GM19397 (cell line): ENCODE results near the gene FMN1.
"Not testable (repeated sequence)": the region's sequence is repeated elsewhere in the genome, so short reads cannot be mapped to it uniquely, and the experiment has no call there.

Source experiments
- ATAC-seq: cut with Tn5 transposase; IDR thresholded peaks from one replicate; pipeline ENCODE4 v1.9.1; 2021; ENCODE audit warnings: mild to moderate bottlenecking, moderate library complexity; ENCODE audit not compliant: unreplicated experiment

The FMN1 gene

GRCh38 chr15:32867313-32867626 is 327.2 kb downstream of the FMN1 start:
- ATAC-seq: no peak

GRCh38 chr15:32866454-32867312 is 327.8 kb downstream of the FMN1 start:
- no peak for ATAC-seq

GRCh38 chr15:32864841-32865240 is 329.7 kb downstream of the FMN1 start:
- ATAC-seq: no peak

- ATAC-seq: no peak
Observed at GRCh38 chr15:32864051-32864450, 330.5 kb downstream of the FMN1 start.

GRCh38 chr15:32861761-32862160 is 332.8 kb downstream of the FMN1 start:
- no peak for ATAC-seq

GRCh38 chr15:32861174-32861573 is 333.3 kb downstream of the FMN1 start:
- no peak for ATAC-seq

GRCh38 chr15:32859996-32860395 is 334.5 kb downstream of the FMN1 start:
- ATAC-seq: no peak

GRCh38 chr15:32859251-32859650 is 335.3 kb downstream of the FMN1 start:
- no peak for ATAC-seq

GRCh38 chr15:32857732-32858131 is 336.8 kb downstream of the FMN1 start:
- ATAC-seq: no peak

GRCh38 chr15:32856753-32857152 is 337.8 kb downstream of the FMN1 start:
- ATAC-seq: no peak

GRCh38 chr15:32855942-32856341 is 338.6 kb downstream of the FMN1 start:
- ATAC-seq: no peak

- no peak for ATAC-seq
Observed at GRCh38 chr15:32853592-32853991, 340.9 kb downstream of the FMN1 start.

- no peak for ATAC-seq
Observed at GRCh38 chr15:32852771-32853170, 341.7 kb downstream of the FMN1 start.

GRCh38 chr15:32852017-32852416 is 342.5 kb downstream of the FMN1 start:
- ATAC-seq: no peak

GRCh38 chr15:32851572-32851971 is 342.9 kb downstream of the FMN1 start:
- no peak for ATAC-seq

GRCh38 chr15:32849769-32850668 is 344.5 kb downstream of the FMN1 start:
- ATAC-seq: no peak

GRCh38 chr15:32846671-32847070 is 347.8 kb downstream of the FMN1 start:
- ATAC-seq: not testable (repeated sequence)

GRCh38 chr15:32844118-32844711 is 350.3 kb downstream of the FMN1 start:
- ATAC-seq: no peak

- no peak for ATAC-seq
Observed at GRCh38 chr15:32843219-32843815, 351.2 kb downstream of the FMN1 start.

- ATAC-seq: no peak
Observed at GRCh38 chr15:32842081-32842480, 352.4 kb downstream of the FMN1 start.
